HG02970 (cell line): ENCODE data around the gene RNF41.
"Not testable (repeated sequence)": the region's sequence is repeated elsewhere in the genome, so short reads cannot be mapped to it uniquely, and the experiment has no call there.

Source experiments
- ATAC-seq: cut with Tn5 transposase; IDR thresholded peaks from one replicate; pipeline ENCODE4 v1.9.1; 2021; ENCODE audit warnings: mild to moderate bottlenecking, moderate library complexity, moderate number of reproducible peaks; ENCODE audit not compliant: unreplicated experiment, low FRiP score

RNF41 gene

GRCh38 chr12:56156464-56157200 is 65.1 kb downstream of the RNF41 start:
- ATAC-seq = not testable (repeated sequence)

GRCh38 chr12:56155256-56155845 is 66.4 kb downstream of the RNF41 start:
- no peak for ATAC-seq

- ATAC-seq = no peak
Measured at GRCh38 chr12:56154818-56155217, 66.9 kb downstream of the RNF41 start.

- ATAC-seq = no peak
Measured at GRCh38 chr12:56154246-56154771, 67.4 kb downstream of the RNF41 start.

- no peak for ATAC-seq
Measured at GRCh38 chr12:56153678-56154065, 68.0 kb downstream of the RNF41 start.

GRCh38 chr12:56152756-56153677 is 68.7 kb downstream of the RNF41 start:
- ATAC-seq = no peak
